ENCODE results near the gene ZFYVE27. TPM values are rescaled to one million over a fixed set of nuclear protein-coding genes. Genes with fewer than 3 reads are reported as not detected.

Gene ZFYVE27
- total RNA-seq, 4 donors from 2014 or later: 14.8 to 26.2 (median 21.6) TPM

GRCh38 chr10:97805096-97805884, 68.4 kb downstream of the ZFYVE27 start:
- TF ChIP-seq CTCF (IDR thresholded peaks at IDR 0.05; ENCODE audit: low read depth): no peak

DNA sequence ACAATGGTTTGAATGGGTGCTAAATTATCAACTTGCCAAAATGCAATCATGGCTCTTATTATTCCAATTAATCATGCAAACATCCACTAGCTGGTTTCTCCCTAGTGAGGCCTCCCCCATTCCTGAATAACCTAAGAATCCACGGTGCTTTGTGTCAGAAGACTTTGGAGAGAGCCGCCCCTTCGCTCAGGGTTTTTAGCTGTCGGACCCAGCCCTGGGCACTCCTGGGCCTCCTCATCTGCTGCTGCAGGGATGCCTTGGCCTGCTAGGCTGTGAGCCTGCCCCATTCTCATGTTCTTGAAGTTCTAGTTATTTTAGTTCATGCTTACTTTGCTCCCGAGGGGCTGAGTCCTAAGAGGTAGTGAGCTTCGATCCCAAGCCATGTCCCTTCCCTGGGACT, 69.0 kb downstream of the ZFYVE27 start:
- no peak for TF ChIP-seq CTCF (IDR thresholded peaks at IDR 0.05; ENCODE audit: low read depth)

DNA sequence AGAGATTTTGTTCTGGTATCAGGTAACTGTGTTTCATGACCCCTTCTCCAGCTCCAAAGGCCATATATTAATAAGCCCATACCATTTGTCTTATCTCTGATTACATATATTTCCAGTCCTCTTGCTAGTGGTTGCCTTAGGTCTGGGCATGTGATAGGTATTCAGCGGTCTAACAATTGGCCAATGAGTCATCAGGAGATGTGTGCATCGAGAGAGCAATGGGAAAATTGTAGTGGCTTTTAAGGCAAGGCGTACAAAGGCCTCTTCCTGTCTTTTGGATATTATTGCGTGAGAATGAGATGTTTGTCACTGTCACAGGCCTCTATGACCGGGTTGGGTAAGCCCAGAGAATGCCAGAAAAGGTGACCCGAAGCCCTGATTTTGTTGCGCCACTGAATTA, 73.5 kb downstream of the ZFYVE27 start:
- no peak for TF ChIP-seq CTCF (IDR thresholded peaks at IDR 0.05; ENCODE audit: low read depth)

Other genes starting within 250 kb of the ZFYVE27 start
- 10 to 100 TPM; 57.6 to 87.8 (median 76.8) TPM for gene MMS19, start 238.7 kb upstream of the ZFYVE27 start, total RNA-seq
- 10 to 100 TPM in 2 of 4 donors, 1 to 10 TPM in 2; 3.9 to 23.4 (median 12.4) TPM for gene UBTD1, start 238.2 kb upstream of the ZFYVE27 start, total RNA-seq
- gene ANKRD2, start 164.3 kb upstream of the ZFYVE27 start, total RNA-seq: not detected
- 10 to 100 TPM in 1 of 4 donors, 1 to 10 TPM in 3; 4.8 to 14.1 (median 7.2) TPM for gene HOGA1, start 152.7 kb upstream of the ZFYVE27 start, total RNA-seq
- gene C10orf62, start 147.4 kb upstream of the ZFYVE27 start, total RNA-seq: under 1 TPM in 2 of 4 donors, not detected in 2; 0.44 to 0.94 TPM
- gene MORN4, start 103.6 kb upstream of the ZFYVE27 start, total RNA-seq: 1 to 10 TPM; 1.1 to 5.6 (median 3.7) TPM
- 10 to 100 TPM; 14.1 to 35.9 (median 18.5) TPM for gene PI4K2A, start 96.5 kb upstream of the ZFYVE27 start, total RNA-seq
- 100 to 1,000 TPM in 1 of 4 donors, 10 to 100 TPM in 3; 29.5 to 107 (median 61.6) TPM for gene AVPI1, start 49.9 kb upstream of the ZFYVE27 start, total RNA-seq
- 10 to 100 TPM; 13.0 to 21.6 (median 20.8) TPM for gene MARVELD1, start 23.4 kb upstream of the ZFYVE27 start, total RNA-seq
- gene SFRP5, start 34.9 kb downstream of the ZFYVE27 start, total RNA-seq: 1 to 10 TPM in 1 of 4 donors, under 1 TPM in 1, not detected in 2; 0.49 to 1.5 TPM
- gene GOLGA7B, start 112.7 kb downstream of the ZFYVE27 start, total RNA-seq: 1 to 10 TPM in 3 of 4 donors, not detected in 1; 2.6 to 3.2 (median 3.2) TPM